Activated CD8-positive, alpha-beta memory T cell treated with anti-CD3 and anti-CD28 coated beads, Interleukin-2, amount 50 U/mL, for 1 hour (primary cell): ENCODE data around the gene WNT11.

Experiments used
- DNase-seq: peaks from one replicate; pipeline ENCODE4 v3.0.0-alpha.2; 2020; ENCODE audit errors: extremely low read depth

WNT11 gene

DNA sequence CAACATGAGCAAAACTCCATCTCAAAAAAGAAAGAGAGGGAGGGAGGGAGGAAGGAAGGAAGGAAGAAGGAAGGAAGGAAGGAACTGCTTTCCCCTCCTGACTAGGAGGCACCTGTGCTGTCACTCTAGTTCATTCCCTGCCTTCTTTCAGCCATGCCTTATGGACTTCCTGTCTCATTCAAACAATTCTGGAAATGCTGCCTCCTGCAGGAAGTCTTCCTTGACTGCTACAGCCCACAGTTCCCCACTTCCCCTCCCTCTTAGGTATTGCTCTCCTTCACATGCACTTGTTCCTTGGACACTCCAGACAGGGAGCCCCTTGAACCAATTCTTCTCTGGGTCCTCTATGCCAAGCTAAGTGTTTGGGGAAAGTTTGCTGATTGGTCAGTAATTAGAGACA, 31.6 kb upstream of the WNT11 start:
- DNase-seq: no peak

DNA sequence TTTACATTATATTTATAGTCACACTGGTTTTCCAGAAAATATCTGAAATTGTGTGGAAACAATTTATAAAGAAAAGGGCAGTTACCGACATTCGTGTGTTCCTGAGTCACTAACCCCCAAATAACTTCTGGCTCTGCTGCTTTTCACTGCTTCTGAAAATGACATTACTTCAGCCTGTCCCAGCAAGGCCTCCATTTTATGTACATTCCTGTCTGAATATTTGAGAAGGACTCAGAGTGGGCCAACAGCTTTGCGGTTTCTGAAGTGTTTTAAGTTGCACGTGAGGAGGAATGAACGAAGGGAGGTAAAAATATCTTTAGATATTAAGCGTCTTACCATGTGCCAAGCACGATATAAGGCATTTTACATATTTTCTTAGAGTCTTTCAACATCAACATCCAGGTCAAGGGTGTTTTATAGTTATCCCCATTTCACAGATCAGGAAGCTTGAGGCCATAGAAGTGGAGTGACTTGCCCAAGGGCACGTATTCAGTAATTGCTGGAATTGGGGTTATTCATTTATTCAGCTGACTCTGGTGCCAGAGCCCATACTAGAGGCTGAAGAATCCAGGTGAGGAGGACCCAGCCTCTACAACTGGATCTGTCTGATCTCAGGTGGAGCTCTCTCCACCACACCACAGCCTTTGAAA, 30.8 kb upstream of the WNT11 start:
- DNase-seq: no peak

DNA sequence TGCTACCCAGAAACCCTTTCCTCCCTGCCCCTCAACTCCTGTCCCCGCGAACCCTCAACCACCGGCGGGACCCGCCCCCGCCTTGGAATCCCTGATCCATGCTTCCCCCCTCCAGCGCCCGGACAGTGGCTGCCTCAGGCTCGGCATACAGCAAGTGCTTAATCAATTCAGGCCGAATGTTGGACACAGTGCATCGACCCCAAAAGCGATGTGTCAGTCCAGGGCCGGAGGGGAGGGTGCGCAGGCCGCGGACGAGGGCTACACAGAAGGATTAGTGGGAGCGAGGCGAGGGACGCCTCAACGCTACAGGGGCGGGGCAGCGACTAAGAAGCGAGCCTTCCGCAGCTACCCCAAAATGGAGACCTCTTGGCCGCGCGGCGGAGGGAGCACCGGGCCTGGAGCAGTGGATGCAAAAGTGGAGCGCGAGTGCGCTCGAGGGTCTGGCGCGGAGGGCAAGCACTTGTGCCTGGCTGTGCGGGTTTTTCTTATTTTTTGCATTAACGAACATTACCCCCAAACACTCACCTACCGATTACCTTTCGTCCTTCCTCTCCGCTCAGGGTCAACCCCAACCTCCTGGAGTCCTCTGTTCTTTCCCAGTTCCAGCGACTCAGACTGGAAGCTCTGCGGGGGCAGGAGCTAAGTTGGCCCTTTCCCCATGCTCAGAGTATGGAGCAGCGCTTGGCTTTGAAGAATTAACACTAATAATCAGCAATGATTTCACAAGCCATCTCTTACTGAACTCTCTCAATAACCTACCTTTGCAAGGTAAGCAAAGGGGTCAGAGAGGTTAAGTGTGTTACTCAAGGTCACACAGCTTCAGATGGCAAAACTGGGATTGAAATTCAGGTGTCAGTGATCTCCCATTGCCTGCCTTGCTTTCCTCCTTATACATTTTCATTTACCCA, 30.0 kb upstream of the WNT11 start:
- DNase-seq: peak; percentile 14

DNA sequence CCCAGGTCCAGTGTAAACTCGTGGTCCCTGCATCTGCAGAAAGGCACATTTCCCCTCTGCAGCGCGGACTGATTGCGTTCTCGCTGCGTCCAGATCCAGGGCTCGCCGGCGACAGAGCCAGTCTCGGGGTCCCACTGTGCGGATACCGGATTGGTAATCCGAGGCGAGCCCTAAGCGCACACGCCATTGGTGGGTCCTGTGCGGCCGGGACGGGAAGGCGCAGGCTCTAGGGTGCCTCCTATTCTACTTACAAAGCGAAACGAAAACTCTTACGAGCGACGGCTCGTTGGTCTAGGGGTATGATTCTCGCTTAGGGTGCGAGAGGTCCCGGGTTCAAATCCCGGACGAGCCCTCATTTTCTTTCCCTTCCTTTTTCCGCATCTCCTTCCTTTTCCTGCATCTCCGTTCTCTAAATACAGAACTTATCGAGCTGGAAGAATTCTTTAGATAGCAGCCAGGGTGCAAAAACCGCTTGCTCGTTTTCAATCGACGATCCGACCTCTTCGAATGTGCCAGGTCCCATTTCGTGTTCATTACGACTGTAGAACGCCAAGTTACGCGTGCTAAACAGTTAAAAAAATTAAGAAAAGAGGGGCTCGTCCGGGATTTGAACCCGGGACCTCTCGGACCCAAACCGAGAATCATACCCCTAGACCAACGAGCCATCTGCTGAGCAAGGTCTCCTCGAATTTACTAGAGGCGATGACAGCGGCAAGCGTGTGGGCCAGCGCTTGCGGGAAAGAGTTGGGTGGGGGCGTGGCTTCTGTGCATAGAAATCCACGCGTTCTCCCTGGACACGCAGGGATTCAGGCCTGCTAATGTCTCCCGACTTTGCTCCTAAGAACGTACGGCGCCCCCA, 29.2 kb upstream of the WNT11 start:
- DNase-seq: peak; percentile 70

DNA sequence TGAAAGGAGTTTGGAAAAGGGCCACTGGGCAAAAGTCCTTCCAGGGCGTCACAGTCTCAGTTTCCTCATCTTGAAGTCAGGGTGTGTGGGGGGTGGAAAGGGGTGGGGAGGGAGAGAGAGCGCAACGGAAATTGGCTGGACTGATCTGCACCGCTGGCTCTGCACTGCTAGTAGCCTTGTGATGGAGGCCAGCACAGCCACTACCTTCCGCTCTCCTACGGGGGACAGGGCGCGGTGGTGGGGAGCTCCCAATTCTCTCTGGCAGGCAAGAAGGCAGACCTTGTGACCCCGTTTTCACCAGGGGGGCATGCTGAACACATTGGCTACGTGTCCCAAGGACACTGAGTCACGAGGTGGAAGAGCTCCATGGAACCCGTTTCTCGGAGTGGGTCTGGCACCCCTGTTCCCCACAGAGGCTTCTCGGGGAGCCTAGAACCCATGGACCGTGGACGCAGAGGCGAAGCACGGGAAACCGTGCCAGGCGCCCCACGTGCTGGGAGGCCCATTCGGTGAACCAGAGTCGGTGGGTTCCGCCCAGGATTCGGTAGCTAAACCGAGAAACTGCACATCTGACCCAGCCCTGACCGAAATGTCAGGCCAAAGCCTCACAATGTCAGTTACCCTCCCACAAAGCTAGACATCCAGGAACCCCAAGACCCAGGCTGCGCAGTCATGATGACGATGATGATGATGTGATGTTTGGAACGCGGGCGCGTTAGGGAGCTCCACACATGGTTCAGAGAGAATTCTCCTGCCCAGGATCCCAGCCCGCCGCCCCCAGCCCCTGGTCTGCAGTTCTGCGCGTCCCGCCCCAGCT, 28.3 kb upstream of the WNT11 start:
- no peak for DNase-seq

DNA sequence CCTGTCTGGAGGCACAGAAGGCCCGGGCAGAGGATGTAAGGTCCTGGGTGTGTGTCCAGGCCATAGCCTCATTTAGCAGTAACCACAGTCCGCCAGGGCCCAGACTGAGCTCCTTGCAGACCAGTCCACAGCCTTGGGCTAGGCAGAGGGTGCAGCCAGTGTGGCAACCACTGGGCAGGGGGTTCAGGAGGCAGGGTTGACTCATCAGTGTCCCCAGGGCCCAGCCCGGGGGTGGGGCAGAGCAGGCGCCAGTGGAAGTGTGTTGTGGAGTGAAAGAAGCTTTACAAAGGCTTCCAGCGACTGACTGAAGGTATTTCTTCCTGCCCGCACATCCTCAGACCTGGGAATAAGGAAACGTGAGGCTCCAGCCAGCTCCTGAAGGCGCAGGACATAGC, 27.7 kb upstream of the WNT11 start:
- no peak for DNase-seq

DNA sequence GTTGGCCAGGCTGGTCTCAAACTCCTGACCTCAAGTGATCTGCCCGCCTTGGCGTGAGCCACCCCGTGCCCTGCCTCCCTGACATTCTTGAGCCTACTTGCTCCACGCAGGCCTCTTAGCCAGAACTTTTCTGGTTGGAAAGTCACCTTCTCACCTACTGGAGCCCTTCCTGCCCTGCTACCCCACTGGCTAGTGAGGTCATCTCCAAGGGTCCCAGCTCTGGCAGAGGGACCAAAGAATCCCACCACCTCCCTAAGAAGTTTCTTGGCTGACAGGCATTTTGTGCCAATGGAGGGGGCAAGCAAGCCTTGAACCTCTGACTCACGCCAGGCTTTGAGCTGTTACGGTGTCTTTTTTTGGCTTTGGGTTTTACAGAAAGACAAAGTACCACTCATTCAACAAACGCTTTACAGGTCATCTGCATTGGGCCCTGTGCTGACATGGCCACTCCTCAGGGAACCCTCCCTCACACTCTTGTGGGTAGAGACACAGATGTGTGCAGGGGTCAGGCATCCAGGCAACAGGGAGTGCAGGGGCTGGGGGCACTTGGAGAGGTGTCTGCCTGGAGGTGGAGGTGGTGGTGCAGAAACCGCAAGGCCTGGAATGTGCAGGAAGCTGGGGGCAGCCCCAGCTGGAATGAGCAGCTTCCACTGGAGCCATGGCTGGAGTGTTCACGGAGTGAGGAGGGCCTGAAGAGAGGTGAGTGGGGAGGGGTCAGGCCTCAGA, 27.1 kb upstream of the WNT11 start:
- DNase-seq: no peak

DNA sequence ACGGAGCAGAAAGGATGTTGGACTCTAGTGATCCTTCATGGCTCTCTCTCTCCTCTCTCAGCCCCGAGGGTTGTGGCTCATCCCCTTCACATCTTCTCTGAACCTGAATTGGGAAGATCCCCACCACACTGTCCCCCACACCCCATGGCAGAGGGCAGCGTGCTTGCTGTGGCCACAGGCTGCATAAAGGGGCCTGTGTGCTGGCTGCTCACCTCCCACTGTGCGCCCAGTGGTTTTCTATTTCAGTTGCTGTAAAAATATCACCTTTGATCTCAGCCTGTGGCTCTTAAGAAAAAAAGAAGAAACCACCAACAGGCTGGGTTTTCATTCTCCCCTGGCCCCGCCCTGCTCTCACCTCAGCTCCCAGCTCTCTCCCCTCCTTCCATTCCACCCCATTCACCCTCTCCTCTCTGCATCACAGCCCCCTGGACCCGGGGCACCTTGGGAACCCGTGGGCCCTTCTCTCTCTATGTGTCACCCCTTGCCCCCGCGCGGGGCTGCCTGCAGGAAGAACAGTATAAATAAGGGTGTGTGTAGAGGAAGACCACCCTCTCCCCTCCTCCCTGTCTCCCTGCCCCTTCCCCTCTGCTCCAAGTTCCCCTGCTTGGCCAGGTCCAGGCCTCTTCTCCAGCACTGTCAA, 25.8 kb upstream of the WNT11 start:
- no peak for DNase-seq

DNA sequence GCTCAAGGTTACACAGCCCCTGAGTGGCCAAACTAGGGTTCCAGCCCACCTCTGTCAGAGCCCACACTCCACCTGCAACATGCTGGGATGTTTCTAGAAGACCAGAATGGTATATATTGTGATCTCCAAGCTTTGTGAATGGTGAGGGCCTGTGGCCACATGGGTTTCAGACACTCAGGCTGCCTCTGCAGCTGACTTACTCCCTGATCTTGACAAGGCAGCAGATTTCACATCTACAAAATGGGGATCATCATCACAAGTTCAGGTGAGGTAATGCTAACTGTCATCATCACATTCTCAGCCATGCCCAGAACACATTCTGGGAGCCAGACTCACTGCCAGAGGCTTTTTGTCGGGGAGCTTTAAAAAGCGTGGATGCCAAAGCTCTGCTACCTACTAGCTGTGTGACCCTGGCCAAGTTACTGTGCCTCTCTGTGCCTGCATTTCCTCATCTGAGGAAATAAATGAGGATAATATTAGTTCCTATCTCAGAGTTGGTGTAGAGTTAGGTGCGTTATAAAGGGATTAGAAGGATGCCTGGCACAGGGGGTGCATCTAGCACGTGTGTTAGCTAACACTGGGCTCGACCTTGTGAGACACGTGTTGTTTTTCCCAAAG, 24.9 kb upstream of the WNT11 start:
- no peak for DNase-seq

DNA sequence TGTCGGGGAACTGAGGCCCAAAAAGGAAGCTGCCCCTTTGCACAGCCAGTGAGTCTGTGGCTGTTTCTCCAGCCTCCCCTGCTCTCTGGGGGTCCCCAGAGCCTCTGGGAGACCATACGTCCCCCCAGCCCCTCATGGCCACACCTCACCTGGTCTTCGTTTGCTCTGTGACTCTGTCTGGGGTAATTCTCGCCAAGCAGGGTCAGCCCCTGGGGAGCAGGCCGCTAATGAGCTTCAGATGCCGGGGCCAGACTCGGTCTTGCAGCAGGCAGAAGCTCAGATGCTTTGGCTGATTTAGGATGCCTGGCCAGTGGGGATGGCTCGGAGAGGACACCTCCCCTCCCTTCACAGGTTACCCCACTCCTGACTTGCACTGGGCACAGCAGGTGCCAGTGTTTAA, 24.1 kb upstream of the WNT11 start:
- no peak for DNase-seq

DNA sequence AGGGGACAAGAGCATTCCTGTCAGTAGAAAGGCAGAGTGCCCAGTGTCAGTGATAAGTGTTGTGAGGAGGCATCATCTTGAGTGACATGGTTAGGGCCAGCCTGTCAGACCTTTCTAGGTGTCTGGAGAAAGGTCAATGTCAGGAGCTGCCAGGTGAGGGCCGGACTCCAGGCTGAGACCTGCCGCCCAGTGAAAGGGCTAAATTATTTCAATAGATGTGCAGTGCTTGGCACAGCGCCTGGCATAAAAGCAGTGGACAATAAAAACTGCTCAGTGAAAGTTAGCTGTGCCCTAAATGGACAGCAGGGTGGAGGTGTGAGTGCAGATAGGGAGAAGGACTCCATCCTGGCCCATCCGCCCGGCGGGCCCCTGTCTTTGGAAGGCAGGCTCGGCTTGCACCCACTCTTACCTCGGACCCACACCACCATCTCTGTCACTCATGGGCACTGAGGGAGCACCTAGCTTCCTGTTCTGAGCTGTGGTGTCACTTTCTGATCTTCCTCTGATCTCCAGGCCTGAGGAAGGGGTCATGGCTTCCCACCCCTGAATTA, 23.5 kb upstream of the WNT11 start:
- no peak for DNase-seq

DNA sequence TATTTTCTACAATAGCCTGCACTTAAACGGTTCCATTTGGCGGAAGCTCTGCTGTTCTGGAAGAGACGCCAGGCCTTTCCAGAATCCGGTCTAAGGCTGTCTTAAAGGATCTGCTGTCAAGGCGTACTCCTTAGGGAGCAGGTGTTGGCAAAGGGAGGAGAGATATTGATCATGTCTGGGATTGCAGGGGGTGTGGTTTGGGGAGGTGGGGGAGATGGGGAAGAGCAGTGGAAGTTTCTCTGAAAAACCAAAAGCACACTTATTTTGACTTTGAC, 22.5 kb upstream of the WNT11 start:
- no peak for DNase-seq

DNA sequence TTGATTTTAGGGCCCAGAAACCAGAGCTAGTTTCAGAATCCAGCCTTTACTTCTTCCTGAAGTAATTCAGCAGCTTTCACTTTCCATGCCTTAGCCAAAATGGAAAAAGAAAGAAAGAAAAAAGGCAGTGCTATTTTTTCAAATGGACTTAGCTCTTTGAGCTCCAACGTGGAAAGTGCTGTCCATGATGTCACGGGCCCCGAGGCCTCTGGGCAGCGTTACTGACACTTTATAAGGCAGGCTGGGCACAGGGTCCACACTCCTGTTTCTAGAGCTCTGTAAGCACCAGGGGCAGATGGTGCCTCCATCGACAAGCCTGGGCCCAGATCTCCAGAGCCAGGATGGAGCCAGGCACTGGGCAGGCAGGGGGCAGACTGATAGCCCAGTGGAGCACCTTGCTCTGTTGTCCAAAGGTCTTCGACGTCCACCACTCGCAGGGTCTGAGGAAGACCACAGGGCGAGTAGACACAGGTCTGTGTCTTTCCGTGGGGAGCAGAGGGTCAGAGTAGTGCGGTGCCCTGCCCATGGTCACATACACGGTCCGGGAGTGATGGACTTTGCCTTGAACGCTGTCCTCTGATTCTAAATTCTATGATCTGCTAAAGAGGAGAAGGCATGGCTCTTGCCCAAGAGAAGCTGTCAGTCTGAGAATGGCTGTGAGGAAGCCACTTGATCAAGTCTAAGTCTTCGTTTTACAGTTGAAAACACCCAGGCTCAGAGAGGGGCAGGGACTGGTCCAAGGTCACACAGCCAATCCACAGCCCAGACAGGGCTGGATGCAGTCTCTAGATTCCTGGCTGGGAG, 22.0 kb upstream of the WNT11 start:
- no peak for DNase-seq

DNA sequence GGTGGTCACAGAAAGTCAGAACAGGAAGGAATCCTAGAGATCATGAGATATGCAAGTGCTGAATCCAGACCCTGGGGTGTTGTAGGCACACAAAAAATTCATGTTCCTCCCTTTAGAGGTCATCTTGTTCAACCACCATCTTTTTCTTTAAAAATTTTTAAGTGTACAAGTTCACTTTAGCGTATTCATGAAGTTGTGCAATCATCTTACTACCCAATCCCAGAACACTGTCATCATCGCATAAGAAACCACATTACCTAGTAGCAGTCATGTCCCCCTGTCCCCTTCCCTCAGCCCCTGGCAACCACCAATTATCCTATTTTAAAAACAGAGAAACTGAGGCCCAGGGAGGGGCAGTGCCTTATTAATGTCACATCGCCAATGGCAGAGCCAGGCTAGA, 20.3 kb upstream of the WNT11 start:
- no peak for DNase-seq

DNA sequence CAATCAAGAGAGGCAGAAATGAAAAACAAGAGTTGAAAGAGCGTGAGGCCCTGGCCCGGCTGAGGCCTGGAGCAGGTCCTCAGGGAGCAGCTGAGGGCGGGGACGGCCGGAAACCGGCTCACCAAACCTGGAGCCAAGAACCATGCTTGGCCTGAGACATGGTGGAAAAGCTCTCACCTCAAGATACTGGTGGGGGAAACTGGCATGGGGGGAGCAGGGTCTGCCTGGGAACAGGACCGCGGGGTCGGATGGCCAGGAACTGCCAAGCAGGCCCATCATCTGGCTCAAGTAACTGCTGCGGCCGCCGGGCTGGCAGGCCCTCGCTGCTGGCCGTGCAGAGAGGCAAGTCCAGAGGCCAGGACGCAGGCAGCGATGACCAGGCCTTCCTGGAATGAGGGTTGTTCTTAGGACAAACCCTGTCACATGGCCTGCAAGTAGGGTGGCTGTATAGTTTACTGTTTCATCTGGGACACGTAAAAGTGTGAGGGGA, 18.9 kb upstream of the WNT11 start:
- DNase-seq: no peak

DNA sequence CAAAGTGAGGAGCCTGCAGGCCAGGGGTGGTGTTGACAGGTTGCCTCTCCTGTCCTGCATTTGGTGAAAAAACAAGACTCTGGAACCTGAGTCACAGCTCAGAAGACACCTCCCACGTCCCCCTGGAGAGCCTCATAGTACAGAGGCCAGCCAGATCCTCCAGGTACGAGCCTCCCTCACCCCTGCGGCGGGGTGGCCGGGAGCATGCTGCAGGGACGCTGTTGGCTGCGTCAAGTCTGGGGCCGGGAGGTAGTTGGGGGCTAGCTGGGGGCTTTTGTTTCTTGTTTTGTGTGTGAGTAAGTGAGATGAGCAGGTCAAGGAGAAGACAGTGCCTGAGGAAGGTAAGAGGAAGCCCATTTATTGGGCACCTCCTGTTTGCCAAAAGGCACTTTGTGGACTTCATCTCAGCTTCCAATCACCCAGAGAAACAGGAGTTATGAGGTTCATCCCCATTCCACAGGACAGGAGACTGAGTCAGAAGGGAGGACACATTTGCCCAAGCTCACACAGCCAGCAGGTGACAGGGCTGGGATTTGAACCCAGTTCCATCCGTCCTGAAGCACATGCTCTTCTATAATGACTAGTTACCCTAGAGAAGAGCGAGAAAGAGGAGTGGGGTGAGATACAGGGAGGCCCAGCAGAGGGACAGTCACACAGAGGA, 18.3 kb upstream of the WNT11 start:
- DNase-seq: no peak

DNA sequence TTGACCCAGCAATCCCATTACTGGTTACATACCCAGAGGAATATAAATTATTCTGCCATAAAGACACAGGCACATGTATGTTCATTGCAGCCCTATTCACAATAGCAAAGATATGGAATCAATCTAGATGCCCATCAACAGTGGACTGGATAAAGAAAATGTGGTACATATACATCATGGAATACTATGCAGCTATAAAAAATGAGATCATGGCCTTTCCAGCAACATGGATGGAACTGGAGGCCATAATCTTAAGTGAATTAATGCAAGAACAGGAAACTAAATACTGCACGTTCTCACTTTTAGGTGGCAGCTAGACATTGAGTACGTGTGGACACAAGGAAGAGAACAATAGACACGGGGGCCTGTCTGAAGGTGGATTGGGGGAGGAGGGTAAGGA, 15.1 kb upstream of the WNT11 start:
- DNase-seq: no peak

DNA sequence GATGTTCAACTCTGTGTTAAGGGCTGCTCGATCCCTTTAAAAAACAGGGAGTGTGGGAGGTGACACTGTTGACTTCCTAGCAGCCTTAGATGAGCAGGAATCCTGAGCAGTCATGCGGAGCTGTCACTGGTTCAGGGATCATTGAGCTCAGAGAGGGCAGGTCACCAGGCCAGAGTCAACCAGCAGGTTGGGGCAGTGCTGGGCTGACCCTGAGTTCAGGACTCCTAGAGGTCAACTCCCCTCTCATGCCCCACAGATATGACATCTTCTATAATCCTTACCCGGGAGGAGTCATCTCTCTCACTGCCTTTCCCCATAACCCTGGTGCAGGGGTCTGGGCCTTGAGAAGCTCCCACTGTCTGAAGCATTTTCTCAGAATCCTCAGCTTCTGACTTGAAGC, 12.9 kb upstream of the WNT11 start:
- no peak for DNase-seq
